ENCODE measurements around the gene NEUROD2.

- TF ChIP-seq CTCF (conservative IDR thresholded peaks at IDR 0.05 in 1 of 2, IDR thresholded peaks at IDR 0.05 in 1 of 2; ENCODE audit: extremely low read depth in 1 of 2, insufficient read depth in 1 of 2, low read depth in 1 of 2, low read length in 2 of 2) = no peak
- no peak for TF ChIP-seq EZH2 (IDR thresholded peaks at IDR 0.05; ENCODE audit: borderline replicate concordance, low read length)
Measured at GRCh38 chr17:39635614-39636176, 28.0 kb upstream of the NEUROD2 start.

Measured in mammary epithelial cell (primary cell).